Measurements from ENCODE around the gene ARRDC5. TPM values are rescaled to one million over a fixed set of nuclear protein-coding genes. Genes with fewer than 3 reads are reported as not detected.

ARRDC5 gene
- total and polyA plus RNA-seq, 2 of the 8 experiments (the other 6 are each of a cell fraction or from before 2014, with no cell fraction given), result not detected

GRCh38 chr19:4923276-4923747 is 20.6 kb upstream of the ARRDC5 start:
- Histone ChIP-seq H3K4me2 (ENCODE audit: insufficient read depth in 1 of 2, low read depth in 2 of 2, low read length in 2 of 2) (no peak overlapping the region), H3K4ac (replicated peaks; ENCODE audit: insufficient read length, low read depth, low read length) (no peak overlapping the region), H3K9ac (replicated peaks in 1 of 4; ENCODE audit: extremely low read depth in 1 of 4, low read depth in 3 of 4, low read length in 3 of 4) (no peak overlapping the region), H2BK20ac (ENCODE audit: low read length) (no peak overlapping the region), H2AK5ac (ENCODE audit: low read depth, low read length) (no peak overlapping the region), H4K8ac (ENCODE audit: extremely low read depth, insufficient read depth, low read length) (no peak overlapping the region; the same call in 1 of the 2 replicates), H3K18ac (ENCODE audit: extremely low read depth, low read length) (no peak overlapping the region), H3K27ac (ENCODE audit: low read depth, low read length) (no peak overlapping the region; the same call in 1 of the 2 replicates), H3K56ac (replicated peaks; ENCODE audit: insufficient read length, low read depth, low read length) (no peak overlapping the region), H2BK12ac (ENCODE audit: low read depth, low read length) (no peak overlapping the region), H2BK120ac (replicated peaks; ENCODE audit: low read depth, low read length) (no peak overlapping the region), H3K14ac (ENCODE audit: insufficient read length) (no peak overlapping the region), H3K79me2 (ENCODE audit: control insufficient read depth in 1 of 2, insufficient read depth in 2 of 2, low read length in 2 of 2) (peaks cover 0 to 57% of the 10 kb centered on the region in 2 experiments; a peak in 3 of 4 replicates), H3K4me1 (replicated peaks in 1 of 4; ENCODE audit: control insufficient read depth in 3 of 4, insufficient read depth in 4 of 4, low read length in 3 of 4) (peaks cover 0 to 9% (median 3%) of the 10 kb centered on the region in 4 experiments; a peak in 3 of 7 replicates), H3K27me3 (replicated peaks in 1 of 4; ENCODE audit: control insufficient read depth in 3 of 4, extremely low read depth in 1 of 4, insufficient read depth in 3 of 4, low read length in 3 of 4) (no peaks in the 10 kb centered on the region), H3K23ac (ENCODE audit: insufficient read length) (no peak overlapping the region), H3K23me2 (ENCODE audit: low read depth, low read length) (no peaks in the 10 kb centered on the region), H3K9me3 (ENCODE audit: insufficient read depth in 2 of 2, low read depth in 1 of 2, low read length in 1 of 2) (no peaks in the 10 kb centered on the region), H2AFZ (ENCODE audit: low read length) (no peak overlapping the region), H3K79me1 (ENCODE audit: low read depth, low read length) (peaks cover 11% of the 10 kb centered on the region), H4K91ac (replicated peaks; ENCODE audit: insufficient read length, low read length) (no peak overlapping the region), H2BK5ac (ENCODE audit: low read depth, low read length) (no peak overlapping the region), H3K36me3 (ENCODE audit: control insufficient read depth in 2 of 4, insufficient read depth in 4 of 4, low read length in 3 of 4) (peaks cover 0 to 8% (median 3%) of the 10 kb centered on the region in 4 experiments; a peak in 1 of 8 replicates), H4K20me1 (replicated peaks in 1 of 2; ENCODE audit: control insufficient read depth in 1 of 2, insufficient read depth in 2 of 2, low read length in 2 of 2) (peaks cover 11 to 21% of the 10 kb centered on the region in 2 experiments), H3K4me3 (ENCODE audit: extremely low read depth in 1 of 4, insufficient read depth in 2 of 4, low read depth in 3 of 4, low read length in 4 of 4) (no peak overlapping the region), H2BK15ac (ENCODE audit: low read length) (no peak overlapping the region), H4K5ac (ENCODE audit: insufficient read length, low read depth, low read length) (no peak overlapping the region)
- CTCF ChIA-PET (ENCODE audit: partially characterized antibody), result interaction anchor here (0.7 to 2.2 kb wide), 4 partner anchors 9 to 114 kb away, joined by 3 to 12 read pairs (median 4); no protein-coding TSS in a partner anchor
- POLR2A ChIA-PET (ENCODE audit: partially characterized antibody), result no interaction called here
- FAIRE-seq (no peak), DNase-seq (ENCODE audit: low read depth in 1 of 2, low spot score in 2 of 2) (no peak)
- 94% methylated on average over 19 of the region's 21 CpGs; no CpG with 5 or more reads in 1 of the 2 experiments for WGBS, 2 experiments (ENCODE audit: extremely low coverage in 1 of 2, insufficient coverage in 1 of 2, insufficient read length in 1 of 2, insufficient replicate concordance in 2 of 2, low coverage in 1 of 2, low lambda C conversion rate in 2 of 2, missing lambda C conversion rate in 1 of 2)
- TF ChIP-seq SIN3A (conservative IDR thresholded peaks at IDR 0.05 in 1 of 2, IDR thresholded peaks at IDR 0.05 in 1 of 2; ENCODE audit: low read depth in 1 of 2, low read length in 2 of 2) (no peak), SP2 (IDR thresholded peaks at IDR 0.05; ENCODE audit: low read length) (no peak), RFX5 (IDR thresholded peaks at IDR 0.05; ENCODE audit: borderline replicate concordance, low read depth, low read length) (no peak), YY1 (IDR thresholded peaks at IDR 0.05; ENCODE audit: low read depth, low read length) (no peak), JUND (IDR thresholded peaks at IDR 0.05; ENCODE audit: low read length) (no peak), CTBP2 (IDR thresholded peaks at IDR 0.05; ENCODE audit: borderline replicate concordance, insufficient read depth, insufficient read length, low read length) (no peak), CEBPB (IDR thresholded peaks at IDR 0.05; ENCODE audit: low read depth, low read length) (no peak), MAFK (IDR thresholded peaks at IDR 0.05; ENCODE audit: low read depth, low read length) (no peak), SAP30 (IDR thresholded peaks at IDR 0.05; ENCODE audit: insufficient read depth, insufficient replicate concordance, low read length) (no peak), NRF1 (IDR thresholded peaks at IDR 0.05; ENCODE audit: low read depth, low read length) (no peak), TAF1 (IDR thresholded peaks at IDR 0.05; ENCODE audit: low read depth, low read length) (no peak)
- TF ChIP-seq, protein P1, sequence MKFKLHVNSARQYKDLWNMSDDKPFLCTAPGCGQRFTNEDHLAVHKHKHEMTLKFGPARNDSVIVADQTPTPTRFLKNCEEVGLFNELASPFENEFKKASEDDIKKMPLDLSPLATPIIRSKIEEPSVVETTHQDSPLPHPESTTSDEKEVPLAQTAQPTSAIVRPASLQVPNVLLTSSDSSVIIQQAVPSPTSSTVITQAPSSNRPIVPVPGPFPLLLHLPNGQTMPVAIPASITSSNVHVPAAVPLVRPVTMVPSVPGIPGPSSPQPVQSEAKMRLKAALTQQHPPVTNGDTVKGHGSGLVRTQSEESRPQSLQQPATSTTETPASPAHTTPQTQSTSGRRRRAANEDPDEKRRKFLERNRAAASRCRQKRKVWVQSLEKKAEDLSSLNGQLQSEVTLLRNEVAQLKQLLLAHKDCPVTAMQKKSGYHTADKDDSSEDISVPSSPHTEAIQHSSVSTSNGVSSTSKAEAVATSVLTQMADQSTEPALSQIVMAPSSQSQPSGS (IDR thresholded peaks at IDR 0.05; ENCODE audit: low read length), result no peak

All from H1 (cell line).